ENCODE data around the gene CTAGE6. TPM values are rescaled to one million over a fixed set of nuclear protein-coding genes. Genes with fewer than 3 reads are reported as not detected.
"Not testable (repeated sequence)": the region's sequence is repeated elsewhere in the genome, so short reads cannot be mapped to it uniquely, and the experiment has no call there.

CTAGE6 gene
- total RNA-seq, 1 experiment from 2014 or later = not detected

GRCh38 chr7:143745340-143745739, 12.2 kb downstream of the CTAGE6 start:
- H3K9me3 ChIP-seq (ENCODE audit: control insufficient read depth in 1 of 2, insufficient read depth in 1 of 2, low read depth in 1 of 2, low read length in 2 of 2); H4K20me1 ChIP-seq (ENCODE audit: insufficient read depth); intact Hi-C loops (cut with micrococcal nuclease); H3K4me1 ChIP-seq (ENCODE audit: control insufficient read depth in 1 of 2, insufficient read depth in 2 of 2, low read length in 2 of 2); POLR2A ChIA-PET; H3K9me2 ChIP-seq (ENCODE audit: insufficient read depth); H3K36me3 ChIP-seq (ENCODE audit: control insufficient read depth in 1 of 2, insufficient read depth in 2 of 2, low read length in 2 of 2); ATAC-seq; H3K9ac ChIP-seq (ENCODE audit: low read length); H3K79me2 ChIP-seq (ENCODE audit: insufficient read depth, low read length); H3K27ac ChIP-seq (ENCODE audit: low read depth, low read length); RAD21 ChIA-PET (ENCODE audit: low non-redundant PET in 1 of 2, low total read pairs in 2 of 2, uncharacterized antibody in 2 of 2, unreplicated experiment in 2 of 2); H3K4me3 ChIP-seq (replicated peaks in 1 of 2; ENCODE audit: low read depth in 1 of 2, low read length in 2 of 2); H3K27me3 ChIP-seq (ENCODE audit: insufficient read depth, low read length); CTCF ChIA-PET; H2AFZ ChIP-seq (ENCODE audit: low read depth, low read length, poor library complexity, severe bottlenecking); H3K4me2 ChIP-seq (ENCODE audit: low read length); DNase-seq (ENCODE audit: low read depth, low spot score); BruUV-seq (replicated peaks): not testable (repeated sequence)

- H3K79me2 ChIP-seq (ENCODE audit: insufficient read depth, low read length); intact Hi-C loops (cut with micrococcal nuclease); POLR2A ChIA-PET; BruUV-seq (replicated peaks); H4K20me1 ChIP-seq (ENCODE audit: insufficient read depth); H3K9me3 ChIP-seq (ENCODE audit: control insufficient read depth in 1 of 2, insufficient read depth in 1 of 2, low read depth in 1 of 2, low read length in 2 of 2); H3K9ac ChIP-seq (ENCODE audit: low read length); H3K9me2 ChIP-seq (ENCODE audit: insufficient read depth); H3K4me3 ChIP-seq (replicated peaks in 1 of 2; ENCODE audit: low read depth in 1 of 2, low read length in 2 of 2); H3K27ac ChIP-seq (ENCODE audit: low read depth, low read length); H3K27me3 ChIP-seq (ENCODE audit: insufficient read depth, low read length); H3K4me1 ChIP-seq (ENCODE audit: control insufficient read depth in 1 of 2, insufficient read depth in 2 of 2, low read length in 2 of 2); H3K36me3 ChIP-seq (ENCODE audit: control insufficient read depth in 1 of 2, insufficient read depth in 2 of 2, low read length in 2 of 2): not testable (repeated sequence)
- peak overlapping the region; percentile 87 for H2AFZ ChIP-seq (ENCODE audit: low read depth, low read length, poor library complexity, severe bottlenecking)
- TF ChIP-seq RAD21 (IDR thresholded peaks at IDR 0.05; ENCODE audit: low read depth) (peak; percentile 86), CTCF (IDR thresholded peaks at IDR 0.05 in 2 of 3, conservative IDR thresholded peaks at IDR 0.05 in 1 of 3; ENCODE audit: borderline replicate concordance in 1 of 3, insufficient read depth in 1 of 3, low read depth in 2 of 3, low read length in 2 of 3) (peak; percentile 56 to 83 (median 68); a peak in 5 of 6 replicates)
- ChIA-PET RAD21 (ENCODE audit: low non-redundant PET in 1 of 2, low total read pairs in 2 of 2, uncharacterized antibody in 2 of 2, unreplicated experiment in 2 of 2) (interaction anchor here in 1 of 2 experiments (0.6 to 1.3 kb wide), 2 partner anchors 391 to 392 kb away, joined by 3 to 4 read pairs; no protein-coding TSS in a partner anchor), CTCF (interaction anchor here (0.9 to 1.8 kb wide), 5 partner anchors 156 to 391 kb away, joined by 3 to 21 read pairs (median 5); partner anchors contain the start of gene TCAF1)
- ATAC-seq (peak; percentile 90), DNase-seq (ENCODE audit: low read depth, low spot score) (peak; percentile 40)
- H3K4me2 ChIP-seq (ENCODE audit: low read length) = peak overlapping the region; percentile 40
Measured at GRCh38 chr7:143737037-143737819, 20.3 kb downstream of the CTAGE6 start.

Data from HCT116 (cell line).